ENCODE results near the gene NRDC. TPM values are rescaled to one million over a fixed set of nuclear protein-coding genes. Genes with fewer than 3 reads are reported as not detected.

NRDC gene
- total RNA-seq, 1 experiment from 2014 or later: 147 TPM

GRCh38 chr1:51794868-51795267 is 83.7 kb downstream of the NRDC start:
- Histone ChIP-seq H3K9me3 (ENCODE audit: control insufficient read depth, low read depth, low read length) (no peaks in the 10 kb centered on the region), H4K91ac (ENCODE audit: insufficient read length, low read depth, low read length) (no peak overlapping the region)

More at GRCh38 chr1:51794868-51795267, 83.7 kb downstream of the NRDC start:
- H3K79me1 ChIP-seq (ENCODE audit: insufficient read depth, low read depth, low read length, poor library complexity, severe bottlenecking): no peaks in the 10 kb centered on the region
- no peak overlapping the region for H2BK12ac ChIP-seq (ENCODE audit: insufficient read length, low read depth, low read length)
- Mint-ChIP-seq H3K9me3 (no peaks in the 10 kb centered on the region), H3K27ac (no peak overlapping the region), H3K36me3 (ENCODE audit: insufficient read depth in 1 of 3, low read depth in 3 of 3) (peaks cover 31 to 79% (median 68%) of the 10 kb centered on the region in 3 experiments; a peak in 6 of 7 replicates), H3K27me3 (ENCODE audit: low read depth) (no peaks in the 10 kb centered on the region), H3K4me1 (no peaks in the 10 kb centered on the region), H3K4me3 (no peak overlapping the region)
- no peaks in the 10 kb centered on the region for H3K23me2 ChIP-seq (ENCODE audit: insufficient read length, low read depth, low read length, poor library complexity, severe bottlenecking)
- TF ChIP-seq, protein P1, sequence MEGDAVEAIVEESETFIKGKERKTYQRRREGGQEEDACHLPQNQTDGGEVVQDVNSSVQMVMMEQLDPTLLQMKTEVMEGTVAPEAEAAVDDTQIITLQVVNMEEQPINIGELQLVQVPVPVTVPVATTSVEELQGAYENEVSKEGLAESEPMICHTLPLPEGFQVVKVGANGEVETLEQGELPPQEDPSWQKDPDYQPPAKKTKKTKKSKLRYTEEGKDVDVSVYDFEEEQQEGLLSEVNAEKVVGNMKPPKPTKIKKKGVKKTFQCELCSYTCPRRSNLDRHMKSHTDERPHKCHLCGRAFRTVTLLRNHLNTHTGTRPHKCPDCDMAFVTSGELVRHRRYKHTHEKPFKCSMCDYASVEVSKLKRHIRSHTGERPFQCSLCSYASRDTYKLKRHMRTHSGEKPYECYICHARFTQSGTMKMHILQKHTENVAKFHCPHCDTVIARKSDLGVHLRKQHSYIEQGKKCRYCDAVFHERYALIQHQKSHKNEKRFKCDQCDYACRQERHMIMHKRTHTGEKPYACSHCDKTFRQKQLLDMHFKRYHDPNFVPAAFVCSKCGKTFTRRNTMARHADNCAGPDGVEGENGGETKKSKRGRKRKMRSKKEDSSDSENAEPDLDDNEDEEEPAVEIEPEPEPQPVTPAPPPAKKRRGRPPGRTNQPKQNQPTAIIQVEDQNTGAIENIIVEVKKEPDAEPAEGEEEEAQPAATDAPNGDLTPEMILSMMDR (conservative IDR thresholded peaks at IDR 0.05): no peak
- no peak overlapping the region for H2AK5ac ChIP-seq (ENCODE audit: insufficient read length, low read length)
- no peak overlapping the region for H3T11ph ChIP-seq (ENCODE audit: low read length)
- H3K56ac ChIP-seq (ENCODE audit: insufficient read length, low read depth, low read length): no peak overlapping the region
- H3K79me2 ChIP-seq (ENCODE audit: insufficient read depth, low read length): no peaks in the 10 kb centered on the region
- H3K9ac ChIP-seq (ENCODE audit: extremely low read depth, insufficient read length, low read length): no peak overlapping the region
- H4K5ac ChIP-seq (ENCODE audit: insufficient read length, low read depth, low read length): no peak overlapping the region
- no peak overlapping the region for H2AFZ ChIP-seq (ENCODE audit: low read length)
- no peak overlapping the region for H2BK5ac ChIP-seq (ENCODE audit: insufficient read length, low read length)
- no peak overlapping the region for H3K4me2 ChIP-seq (ENCODE audit: insufficient read depth, insufficient read length, low read length)
- H4K20me1 ChIP-seq (ENCODE audit: control insufficient read depth, insufficient read depth, insufficient read length): no peaks in the 10 kb centered on the region
- H2BK15ac ChIP-seq (ENCODE audit: low read depth, low read length): no peak overlapping the region
- no peak overlapping the region for H3K27ac ChIP-seq (ENCODE audit: insufficient read length, low read depth, low read length)
- no peak overlapping the region for H2BK120ac ChIP-seq (ENCODE audit: low read depth, low read length, poor library complexity, severe bottlenecking)
- no peak overlapping the region for H3K4ac ChIP-seq (ENCODE audit: low read depth, low read length)
- H3K4me1 ChIP-seq (ENCODE audit: insufficient read depth, low read length): no peaks in the 10 kb centered on the region
- H3K18ac ChIP-seq (ENCODE audit: insufficient read length, low read depth, low read length): no peak overlapping the region
- no peak overlapping the region for H2BK20ac ChIP-seq (ENCODE audit: low read depth, low read length, poor library complexity, severe bottlenecking)
- H4K8ac ChIP-seq (replicated peaks; ENCODE audit: insufficient read length, low read depth, low read length): no peak overlapping the region
- H3K23ac ChIP-seq (ENCODE audit: insufficient read length, low read depth, low read length): no peak overlapping the region
- H3K14ac ChIP-seq (ENCODE audit: insufficient read depth, low read length): no peak overlapping the region
- no peaks in the 10 kb centered on the region for H3K27me3 ChIP-seq (ENCODE audit: insufficient read depth, low read length)
- DNase-seq: no peak

Data from H9 (cell line).